Stimulated activated CD8-positive, alpha-beta memory T cell treated with anti-CD3 and anti-CD28 coated beads, Interleukin-2, amount 100 ng/mL, for 48 hours (primary cell): ENCODE results near the gene SOHLH2.

ENCODE experiments used
- DNase-seq, 2 donors: peaks; one replicate each; pipeline ENCODE4 v3.0.0-alpha.2; 2020; ENCODE audit warnings: low read depth in 2 of 2

The SOHLH2 gene, protein sequence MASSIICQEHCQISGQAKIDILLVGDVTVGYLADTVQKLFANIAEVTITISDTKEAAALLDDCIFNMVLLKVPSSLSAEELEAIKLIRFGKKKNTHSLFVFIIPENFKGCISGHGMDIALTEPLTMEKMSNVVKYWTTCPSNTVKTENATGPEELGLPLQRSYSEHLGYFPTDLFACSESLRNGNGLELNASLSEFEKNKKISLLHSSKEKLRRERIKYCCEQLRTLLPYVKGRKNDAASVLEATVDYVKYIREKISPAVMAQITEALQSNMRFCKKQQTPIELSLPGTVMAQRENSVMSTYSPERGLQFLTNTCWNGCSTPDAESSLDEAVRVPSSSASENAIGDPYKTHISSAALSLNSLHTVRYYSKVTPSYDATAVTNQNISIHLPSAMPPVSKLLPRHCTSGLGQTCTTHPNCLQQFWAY

DNA sequence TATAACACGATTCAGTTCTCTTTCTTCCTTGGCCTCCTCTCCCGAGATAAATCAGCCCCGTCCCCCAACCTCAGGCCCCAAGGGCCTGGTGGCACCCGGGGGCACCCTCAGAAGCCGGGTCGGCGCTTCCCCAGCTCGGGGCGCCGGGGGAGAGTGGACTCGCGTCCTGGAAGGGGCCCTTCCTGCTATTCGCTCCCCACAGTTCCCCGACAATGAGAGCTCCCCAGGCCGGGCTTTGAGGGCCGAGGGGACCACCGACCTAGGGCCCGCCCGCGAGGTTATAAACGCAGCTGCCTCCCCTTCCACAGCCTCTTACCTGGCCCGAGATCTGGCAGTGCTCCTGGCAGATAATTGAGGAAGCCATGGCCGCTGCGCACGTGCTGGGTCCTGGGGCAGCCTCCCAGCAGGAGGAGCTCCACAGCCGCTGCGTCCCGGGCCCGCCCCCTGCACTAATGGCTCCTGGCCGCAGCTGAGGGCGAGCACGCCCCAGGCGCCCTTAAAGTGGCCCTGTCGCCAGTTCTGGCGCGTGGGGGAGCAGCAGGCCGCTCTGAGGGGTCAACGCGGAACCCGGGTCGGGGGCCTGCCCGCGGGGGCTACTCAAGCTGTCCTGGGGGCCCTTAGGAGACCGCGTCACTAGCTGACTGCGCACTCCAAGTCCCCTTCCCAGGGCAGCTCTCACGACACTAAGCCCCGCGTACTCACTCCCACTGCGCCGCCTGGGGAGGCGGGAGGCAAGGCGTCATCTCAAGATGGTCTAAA, at the start of gene SOHLH2:
Gene SOHLH2, minus strand, starts transcription at position 394 of the 759 bp plus-strand sequence. Its CDS starts 30 bp downstream, at position 364.
- DNase-seq, result no peak

DNA sequence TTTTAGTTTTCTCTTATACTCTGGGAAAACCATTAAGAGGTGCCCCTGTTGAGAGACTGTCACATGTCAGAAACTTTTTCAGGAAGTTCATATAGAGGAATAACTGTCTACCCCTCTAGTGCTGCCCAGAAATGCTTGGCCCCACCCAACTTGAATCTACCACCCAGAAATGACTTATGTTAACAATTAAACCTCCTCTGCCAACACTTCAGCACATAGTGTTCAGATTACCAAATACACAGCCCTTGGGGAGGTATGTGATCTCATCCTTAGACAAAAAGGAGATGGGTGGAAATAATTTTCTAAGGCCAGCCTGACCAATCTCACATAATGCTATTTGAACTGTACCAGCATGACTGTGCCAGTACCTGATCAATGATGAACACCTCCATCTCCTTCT, 47.6 kb upstream of the SOHLH2 start:
- DNase-seq, result no peak

DNA sequence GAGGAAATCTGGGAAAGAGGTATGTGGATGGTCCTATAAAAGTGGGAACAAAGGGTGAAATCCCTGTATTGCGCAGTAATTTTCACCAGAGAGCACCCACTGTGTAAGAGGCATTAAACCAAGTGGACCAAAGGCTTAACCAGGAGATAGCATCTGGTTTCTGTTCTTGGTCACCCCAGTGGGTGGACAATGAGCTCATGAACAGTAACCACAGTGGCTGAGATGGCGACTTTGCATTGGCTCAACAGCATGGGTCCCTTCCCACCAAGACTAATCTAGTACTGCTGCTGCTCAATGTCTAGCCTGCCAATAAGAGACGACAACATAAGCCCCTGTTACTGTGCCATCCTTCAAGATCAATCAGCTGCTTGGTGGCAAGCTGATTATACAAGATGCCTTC, 46.7 kb upstream of the SOHLH2 start:
- DNase-seq, result no peak

DNA sequence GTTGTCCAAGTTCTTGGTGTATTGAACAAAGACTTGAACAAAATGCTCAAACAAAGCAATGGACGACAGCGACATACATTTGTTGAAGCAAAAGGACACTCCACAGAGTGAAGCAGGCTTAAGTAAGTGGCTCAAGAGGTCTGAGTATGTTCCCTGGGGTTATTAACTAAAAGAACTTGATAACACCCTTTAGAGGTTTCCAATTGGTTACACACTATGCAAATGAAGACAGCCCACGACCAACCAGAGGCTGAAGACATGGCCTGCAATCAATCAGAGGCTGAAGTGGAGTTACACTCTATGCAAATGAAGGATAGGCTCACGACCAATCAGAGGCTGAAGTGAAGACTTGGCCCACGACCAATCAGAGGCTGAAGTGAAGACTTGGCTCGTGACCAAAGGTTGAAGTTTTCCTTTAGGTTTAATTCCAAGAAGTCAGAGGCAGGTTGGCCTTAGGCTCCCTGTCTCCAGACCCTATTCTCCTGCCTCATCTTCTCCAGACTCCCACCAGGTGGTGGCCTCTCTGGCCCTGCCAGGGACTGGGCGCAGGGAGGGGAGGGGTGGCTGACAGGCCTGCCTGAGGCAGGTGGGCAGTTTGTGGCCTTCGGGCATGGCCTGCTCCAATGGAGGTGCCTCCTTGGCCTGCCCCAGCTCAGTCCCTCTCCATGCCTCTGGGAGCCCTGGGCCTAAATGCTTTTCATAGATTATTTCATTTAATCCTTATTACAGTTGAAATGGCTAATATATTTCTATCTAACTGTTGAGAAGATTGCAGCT, 45.2 kb upstream of the SOHLH2 start:
- no peak for DNase-seq

DNA sequence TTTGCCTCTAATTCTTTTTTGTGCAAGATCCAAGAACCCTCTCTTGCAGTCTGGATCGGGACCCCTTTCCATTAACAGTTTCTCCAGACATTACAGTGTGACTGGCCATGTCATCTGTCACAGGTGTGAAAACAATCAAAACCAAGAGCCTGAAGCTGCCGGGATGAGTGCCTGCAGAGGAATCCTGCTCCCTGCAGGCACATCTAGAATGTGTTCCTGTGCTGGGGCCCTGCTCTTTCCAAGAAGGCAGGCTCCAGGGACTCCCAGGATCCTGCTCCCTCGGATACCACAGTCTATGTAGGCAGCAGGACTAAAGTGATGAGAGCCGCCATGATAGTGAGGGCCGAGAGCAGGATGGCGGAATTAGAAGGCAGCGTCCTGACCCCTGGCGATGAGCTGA, 44.5 kb upstream of the SOHLH2 start:
- DNase-seq, result no peak

DNA sequence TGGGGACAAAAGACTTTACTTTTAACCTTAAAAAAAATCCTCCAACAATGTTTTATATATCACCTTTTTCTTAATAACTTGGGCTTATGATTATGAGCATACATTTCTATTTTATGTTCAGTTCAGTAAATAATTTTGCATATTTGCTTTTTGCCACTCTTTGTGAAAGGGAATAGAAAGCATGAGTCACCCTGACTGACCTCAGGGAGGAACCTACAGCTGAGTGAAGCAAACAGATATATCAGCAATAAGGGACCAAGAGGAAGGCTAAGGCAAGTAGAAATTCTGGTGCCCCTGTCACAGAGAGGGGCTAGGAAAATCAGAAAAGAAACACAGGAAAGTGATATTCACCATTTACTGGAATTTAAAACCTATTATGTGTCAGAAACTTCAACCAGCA, 37.2 kb upstream of the SOHLH2 start:
- no peak for DNase-seq

DNA sequence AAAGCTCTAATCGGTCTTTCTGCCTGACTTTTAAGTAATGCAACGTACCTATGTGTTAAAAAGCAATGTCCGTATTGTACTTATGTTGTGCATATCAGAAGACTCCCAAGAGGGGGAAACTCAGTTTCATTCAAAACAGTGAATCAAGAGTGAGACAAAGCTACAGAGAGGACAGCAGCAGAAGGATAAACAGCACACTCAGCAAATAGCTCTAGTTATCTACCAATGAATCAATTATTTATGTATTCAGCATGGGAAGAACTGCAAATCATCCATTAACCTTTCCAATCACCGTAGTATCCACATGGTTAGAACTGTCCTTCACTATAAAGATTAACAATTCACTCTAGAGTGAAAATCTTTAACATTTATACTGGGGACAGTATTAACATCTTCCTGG, 36.7 kb upstream of the SOHLH2 start:
- no peak for DNase-seq

DNA sequence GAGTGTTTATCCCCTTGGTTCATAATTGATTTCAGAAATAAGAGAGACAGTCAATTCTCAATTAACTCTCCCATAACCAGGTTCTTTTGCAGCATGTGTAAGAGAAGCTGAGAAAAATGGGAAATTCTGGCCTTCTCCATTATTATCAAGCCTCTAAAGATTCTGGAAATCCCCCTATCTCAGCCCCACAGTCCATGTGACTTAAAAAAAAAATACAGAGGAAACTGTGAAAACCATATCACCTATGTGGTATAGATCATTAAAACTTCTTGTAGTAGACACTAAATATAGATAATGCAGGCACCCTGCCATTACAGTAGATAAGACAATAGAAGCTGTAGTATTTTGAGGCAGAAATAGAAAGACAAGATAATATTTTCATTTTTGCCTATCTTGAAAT, 34.3 kb upstream of the SOHLH2 start:
- no peak for DNase-seq

DNA sequence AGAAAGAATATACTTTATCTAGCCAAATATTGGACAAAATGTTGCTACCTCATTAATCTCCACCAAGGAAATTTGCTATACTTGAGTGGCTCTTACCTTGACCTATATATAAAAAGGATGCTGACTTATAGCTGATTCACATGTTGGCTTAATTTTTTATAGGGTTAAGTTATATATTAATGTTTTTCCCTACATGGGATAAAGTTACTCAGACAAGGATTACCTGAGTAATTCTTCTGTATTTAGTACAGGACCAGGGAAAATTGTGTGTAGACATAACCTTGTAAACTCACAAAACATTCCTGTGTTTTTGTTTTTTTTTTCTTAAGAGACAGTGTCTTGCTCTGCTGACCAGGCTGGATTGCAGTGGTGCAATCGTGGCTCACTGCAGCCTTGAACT, 30.6 kb upstream of the SOHLH2 start:
- no peak for DNase-seq

DNA sequence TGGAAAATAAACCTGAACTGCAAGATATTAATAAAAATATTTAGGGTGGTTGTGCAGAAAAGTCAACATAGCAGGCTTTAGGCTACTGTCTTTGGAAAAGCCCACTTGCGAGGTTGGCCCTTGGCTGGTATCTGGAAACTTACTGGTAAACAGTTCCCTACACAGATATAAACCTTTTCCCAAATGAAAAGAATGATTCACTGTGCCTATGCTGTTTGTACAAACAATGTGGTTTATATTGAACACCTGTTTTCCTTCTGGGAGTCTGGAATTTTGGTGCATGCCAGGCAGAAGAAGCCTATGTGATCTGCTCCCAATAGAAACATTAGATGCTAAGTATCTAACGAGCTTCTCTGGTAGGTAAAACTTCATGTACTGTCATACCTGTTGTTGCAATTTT, 29.7 kb upstream of the SOHLH2 start:
- no peak for DNase-seq

DNA sequence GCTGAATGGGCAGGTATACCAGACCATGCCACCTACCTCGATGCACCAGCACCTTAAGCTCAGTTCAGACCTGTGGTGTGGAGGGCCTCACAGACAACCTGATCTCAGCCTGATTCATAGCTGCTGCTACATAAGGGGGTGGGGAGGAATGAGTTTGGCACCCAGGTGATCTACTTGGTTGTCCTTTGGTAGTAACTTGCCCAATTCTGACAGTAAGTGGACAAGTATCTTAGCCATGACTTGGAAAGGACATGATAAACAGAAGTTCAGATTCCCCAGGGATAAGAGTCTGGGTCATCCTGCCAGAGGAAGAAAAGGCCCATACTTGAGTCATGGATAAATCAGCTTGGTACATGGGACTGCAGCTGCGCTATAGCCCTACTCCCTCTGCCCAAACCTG, 28.4 kb upstream of the SOHLH2 start:
- DNase-seq, result no peak

DNA sequence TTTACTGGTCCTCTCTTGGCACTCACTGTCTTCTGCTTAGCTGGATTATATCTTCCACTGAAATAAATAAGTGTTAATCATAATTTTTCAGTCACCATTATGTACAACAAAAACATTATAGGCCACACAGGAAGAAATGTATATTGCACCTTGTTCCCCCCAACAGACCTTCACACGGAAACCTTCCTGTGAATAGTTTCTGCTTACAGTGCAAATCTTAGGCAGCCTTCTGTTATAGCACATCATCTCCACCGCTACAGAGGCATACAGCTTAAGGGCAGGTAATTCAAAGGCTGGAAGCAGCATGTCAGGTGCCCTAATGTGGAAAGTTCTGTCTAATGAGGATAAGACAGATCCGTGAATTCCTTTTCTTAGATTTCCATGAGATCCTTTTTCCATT, 16.9 kb upstream of the SOHLH2 start:
- no peak for DNase-seq

DNA sequence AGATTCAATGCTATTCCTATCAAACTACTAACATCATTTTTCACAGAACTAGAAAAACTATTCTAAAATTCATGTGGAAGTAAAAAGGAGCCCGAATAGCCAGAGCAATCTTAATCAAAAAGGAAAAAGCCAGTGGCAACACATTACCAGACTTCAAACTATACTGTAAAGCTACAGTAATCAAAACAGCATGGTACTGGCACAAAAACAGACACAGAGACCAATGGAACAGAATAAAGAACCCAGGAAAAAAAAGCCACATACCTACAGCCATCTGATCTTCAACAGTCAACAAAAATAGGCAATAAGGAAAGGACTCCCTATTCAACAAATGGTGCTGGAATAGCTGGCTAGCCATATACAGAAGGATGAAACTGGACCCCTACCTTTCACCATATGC, 10.4 kb upstream of the SOHLH2 start:
- no peak for DNase-seq

DNA sequence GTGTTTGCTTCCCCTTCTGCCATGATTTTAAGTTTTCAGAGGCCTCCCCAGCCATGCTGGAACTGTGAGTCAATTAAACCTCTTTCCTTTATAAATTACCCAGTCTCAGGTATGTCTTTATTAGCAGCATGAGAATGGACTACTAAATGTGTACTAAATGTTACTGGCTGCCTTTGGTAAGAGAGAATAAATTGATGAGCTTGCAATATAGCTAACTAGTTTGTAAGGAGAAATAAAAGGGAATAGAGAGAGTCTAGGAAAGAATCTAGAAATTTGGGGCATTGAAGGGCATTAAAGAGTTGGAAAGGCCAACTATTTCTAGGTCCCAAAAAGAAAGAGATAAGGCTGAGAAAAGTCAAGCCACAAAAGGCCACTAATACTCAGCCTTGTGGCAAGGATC, 5.5 kb upstream of the SOHLH2 start:
- no peak for DNase-seq

DNA sequence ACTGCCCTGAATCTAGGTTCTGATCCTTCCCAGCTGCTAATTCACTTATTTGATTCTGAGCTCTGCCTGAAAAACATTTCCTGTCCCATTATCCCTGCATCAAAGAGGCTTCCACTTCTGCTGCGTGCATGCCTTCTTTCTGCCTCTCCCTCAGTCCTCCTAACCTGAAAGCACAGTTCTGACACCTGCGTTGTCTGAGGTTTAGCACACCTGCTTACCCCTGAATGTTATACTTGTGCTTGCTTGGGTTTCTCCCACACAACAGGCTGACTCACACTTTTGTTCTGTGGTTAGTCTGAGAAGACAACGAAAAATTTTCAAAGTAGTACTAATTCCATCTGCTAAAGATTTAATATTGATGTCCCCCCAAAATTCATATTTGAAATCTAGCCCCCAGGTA, 3.1 kb upstream of the SOHLH2 start:
- DNase-seq, result no peak

DNA sequence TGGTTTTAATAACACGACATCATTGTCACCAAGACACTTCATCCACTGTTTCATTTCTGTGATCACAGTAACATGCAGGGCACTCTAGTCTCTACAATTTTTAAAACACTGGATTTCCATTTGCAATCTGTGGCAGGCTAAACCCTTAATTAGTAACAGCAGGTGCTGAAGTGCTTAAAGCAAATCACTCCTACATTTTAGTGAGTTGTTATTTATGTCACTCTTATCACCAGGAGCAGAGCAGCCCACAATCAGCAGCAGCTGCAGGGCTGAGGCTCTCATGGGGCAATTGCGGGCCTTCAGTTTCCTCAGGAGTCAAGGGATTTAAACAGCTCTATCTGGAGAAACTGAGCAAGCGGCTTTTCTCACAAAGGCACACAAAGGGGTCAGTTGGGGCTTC, 1.6 kb downstream of the SOHLH2 start:
- no peak for DNase-seq

DNA sequence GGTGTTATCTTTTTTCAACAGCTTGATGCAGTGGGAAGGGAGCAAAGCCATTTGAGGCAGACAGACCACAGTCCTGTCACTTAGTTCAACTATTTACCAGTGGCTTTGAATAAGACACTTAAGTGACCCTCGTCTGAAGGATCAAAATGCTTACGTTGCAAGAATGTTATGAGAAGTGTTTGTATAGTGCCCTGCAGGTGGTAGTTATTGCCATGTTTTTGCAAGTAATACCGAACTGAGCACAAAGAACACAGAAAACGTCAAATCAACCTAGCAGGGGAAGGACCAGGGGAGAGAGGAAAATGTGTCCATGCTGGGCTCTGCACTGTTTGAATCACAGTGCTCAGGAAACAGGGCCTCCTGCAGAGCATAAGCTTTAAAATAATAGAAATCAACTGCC, 2.8 kb downstream of the SOHLH2 start:
- no peak for DNase-seq

DNA sequence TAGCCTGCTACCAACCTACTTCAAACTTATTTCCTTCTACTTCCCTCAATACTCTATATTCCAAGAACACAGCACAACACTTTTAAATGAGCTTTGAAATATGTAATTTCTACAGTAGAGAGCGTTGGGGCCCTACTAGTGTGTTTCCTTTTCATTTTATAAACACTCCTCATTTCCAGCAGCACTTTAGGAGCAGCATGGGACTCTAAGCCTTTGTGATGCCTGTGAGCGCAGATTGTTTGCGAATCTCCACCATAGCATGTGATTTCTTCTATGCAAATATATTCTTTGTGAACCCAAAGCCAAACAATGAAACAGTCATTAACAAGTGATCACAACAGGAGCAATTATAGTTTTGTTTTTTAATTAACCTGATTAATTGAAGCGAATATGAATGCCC, 3.6 kb downstream of the SOHLH2 start:
- no peak for DNase-seq

DNA sequence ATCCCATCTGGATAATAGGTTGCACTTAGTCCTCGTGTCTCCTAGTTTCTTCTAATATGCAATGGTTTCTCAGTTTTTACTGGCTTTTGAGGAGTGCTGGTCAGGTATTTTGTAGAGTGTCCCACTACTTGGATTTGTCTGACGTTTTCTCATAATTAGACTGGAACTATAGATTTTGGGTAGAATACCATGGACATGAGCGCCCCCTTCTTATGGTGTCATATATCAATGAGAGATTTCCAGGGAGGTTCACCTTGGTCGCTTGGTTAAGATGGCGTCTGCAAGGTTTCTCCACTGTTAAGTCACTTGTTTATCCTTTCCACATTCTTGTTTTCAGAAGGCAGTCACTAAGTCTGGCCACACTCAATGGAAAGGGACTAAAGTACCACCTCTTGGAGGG, 6.7 kb downstream of the SOHLH2 start:
- no peak for DNase-seq

DNA sequence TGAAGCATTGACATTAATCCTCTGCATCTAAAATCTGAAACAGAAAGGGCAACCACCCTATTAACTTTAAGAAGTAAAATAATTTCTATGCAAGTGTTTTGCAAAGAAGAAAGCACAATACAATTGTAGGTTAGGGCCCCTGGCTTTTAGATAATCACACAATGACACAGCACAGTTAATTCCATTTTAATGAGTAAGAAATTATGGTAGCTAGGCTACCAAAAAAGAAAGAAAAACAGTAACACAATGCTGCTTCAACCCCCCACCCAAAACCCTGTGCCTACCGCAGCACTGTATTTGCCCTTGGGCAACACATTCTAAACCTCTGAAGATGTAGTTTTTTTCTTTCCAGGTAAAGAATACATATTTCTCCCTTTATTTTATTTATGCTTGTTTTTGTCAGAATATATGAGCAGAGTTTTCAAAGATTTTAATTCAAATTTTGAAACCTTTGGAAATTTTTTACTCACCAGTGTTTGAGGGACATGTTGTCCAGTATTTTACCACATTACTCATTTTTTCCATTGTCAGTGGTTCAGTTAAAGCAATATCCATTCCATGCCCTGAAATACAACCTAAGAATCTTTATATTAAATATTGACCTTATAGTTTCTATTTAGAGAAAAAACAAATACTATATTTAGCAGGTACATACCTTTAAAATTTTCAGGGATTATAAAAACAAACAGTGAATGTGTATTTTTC, 21.1 kb downstream of the SOHLH2 start:
- no peak for DNase-seq

DNA sequence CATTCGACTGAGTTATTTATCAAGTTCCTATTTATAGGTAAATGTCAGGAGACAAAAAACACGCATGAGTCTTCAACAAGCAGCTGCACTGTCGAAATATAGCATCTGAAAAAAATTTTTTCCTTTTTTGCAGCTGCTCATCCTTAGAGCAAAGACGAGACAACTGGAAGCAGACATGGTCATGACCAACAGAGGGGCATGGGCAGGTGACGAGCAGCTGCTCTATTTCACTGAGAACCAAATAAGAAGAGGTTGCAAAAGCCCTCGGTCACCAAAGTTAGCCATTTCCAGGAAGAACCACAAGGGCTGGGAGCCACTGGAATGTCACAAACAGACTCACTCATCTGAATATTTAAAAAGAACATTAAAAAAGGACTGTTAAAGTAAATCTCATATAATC, 22.2 kb downstream of the SOHLH2 start:
- DNase-seq, result no peak

DNA sequence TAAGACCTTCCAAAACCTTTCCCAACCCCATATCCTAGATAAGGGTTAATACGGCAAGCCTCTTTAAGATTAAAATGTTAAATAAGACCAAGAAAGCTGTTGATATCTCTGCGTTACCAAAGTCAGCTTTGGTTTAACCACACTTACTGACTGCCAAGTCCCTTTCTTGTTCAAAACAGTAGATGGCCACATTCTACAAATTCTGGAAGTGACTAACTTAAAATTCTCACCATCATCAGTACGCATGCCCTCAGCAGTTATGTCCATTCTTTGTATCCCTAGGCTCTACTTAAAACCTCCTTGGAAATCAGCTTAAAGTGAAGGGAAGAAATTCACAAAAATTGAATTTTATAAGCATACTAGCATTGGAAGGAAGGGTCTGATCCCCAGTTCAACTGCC, 23.6 kb downstream of the SOHLH2 start:
- no peak for DNase-seq
